Lower lobe of right lung (tissue), 2 donors: ENCODE measurements around the gene SLC2A5. TPM values are rescaled to one million over a fixed set of nuclear protein-coding genes. Genes with fewer than 3 reads are reported as not detected.
A peak's percentile ranks its signal among the peaks of the same experiment; 100 is the strongest.

Source experiments
- ATAC-seq, 2 donors: fragments of 200-7000 bp; cut with Tn5 transposase; one replicate each; pipeline ENCODE4 v1.9.1; 2020 to 2022; ENCODE audit warnings: mild to moderate bottlenecking in 2 of 2, moderate library complexity in 2 of 2
- DNase-seq: peaks from one replicate; pipeline ENCODE4 v3.0.0-alpha.2; 2020
- H3K27ac ChIP-seq: fragments of 200-600 bp; one replicate; pipeline ENCODE4 v1.8.0; 2022
- H3K27me3 ChIP-seq: fragments of 200-600 bp; one replicate; pipeline ENCODE4 v1.8.0; 2022; ENCODE audit warnings: low read depth
- H3K36me3 ChIP-seq: fragments of 200-600 bp; one replicate; pipeline ENCODE4 v1.8.0; 2022; ENCODE audit warnings: mild to moderate bottlenecking
- H3K4me1 ChIP-seq: fragments of 200-600 bp; one replicate; pipeline ENCODE4 v1.8.0; 2022
- H3K4me3 ChIP-seq: fragments of 200-600 bp; one replicate; pipeline ENCODE4 v1.8.0; 2022; ENCODE audit warnings: mild to moderate bottlenecking
- H3K9me3 ChIP-seq: fragments of 200-600 bp; one replicate; pipeline ENCODE4 v1.8.0; 2022
- CTCF ChIP-seq: fragments of 200-600 bp; IDR thresholded peaks from one replicate; pipeline ENCODE4 v1.8.0; 2022; ENCODE audit warnings: antibody characterized with exemption, mild to moderate bottlenecking
- intact Hi-C: fragments of 100-400 bp; cut with DNase I; formaldehyde crosslinking; loops from one replicate; pipeline ENCODE4 v1.11.0; 2022
- total RNA-seq: library from RNA; stranded (reverse); fragmentation: NEBNext Ultra II Directional; extraction: Animal tissue kit (Norgen Biotek cat#: 25700); gene quantifications from one replicate; pipeline ENCODE4 v1.2.1, GENCODE V29; 2021
- donor health status: DM: no; HTN: yes; CAD: no; lungs with severe emphysema.

Gene SLC2A5
- total RNA-seq, 1 donor from 2014 or later: 1.7 TPM

DNA sequence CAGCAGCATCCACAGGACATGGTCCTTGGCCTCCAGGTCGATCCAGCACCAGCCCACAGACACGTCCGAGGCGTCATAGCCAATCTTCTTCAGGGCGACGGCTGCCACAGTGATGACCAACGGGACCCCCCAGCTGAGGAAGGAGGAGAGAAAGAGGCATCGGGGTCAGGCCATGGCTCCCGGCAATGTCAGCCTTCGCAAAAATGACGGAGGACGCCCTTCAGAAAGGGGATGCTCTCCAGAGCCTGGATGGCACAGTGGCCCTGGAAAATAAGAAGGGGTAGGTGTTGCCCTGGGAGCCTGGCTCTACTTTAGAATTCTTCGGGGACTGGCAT is 41.9 kb upstream of the SLC2A5 start:
- TF ChIP-seq CTCF: no peak
- Histone ChIP-seq H3K4me1 (peaks cover 15% of the 10 kb centered on the region), H3K9me3 (no peaks in the 10 kb centered on the region), H3K4me3 (no peak overlapping the region), H3K27me3 (no peaks in the 10 kb centered on the region), H3K36me3 (peaks cover 14% of the 10 kb centered on the region), H3K27ac (no peak overlapping the region)
- DNase-seq (no peak), ATAC-seq (no peak)
- intact Hi-C loops: no loop called here

- DNase-seq (peak; percentile 94), ATAC-seq (peak; percentile 93 to 95)
- no peaks in the 10 kb centered on the region for H3K9me3 ChIP-seq
- H3K27ac ChIP-seq: no peak overlapping the region
- no peaks in the 10 kb centered on the region for H3K27me3 ChIP-seq
- peaks cover 14% of the 10 kb centered on the region for H3K36me3 ChIP-seq
- TF ChIP-seq CTCF: peak; percentile 92
- intact Hi-C loops: no loop called here
- no peak overlapping the region for H3K4me3 ChIP-seq
- H3K4me1 ChIP-seq: peaks cover 14% of the 10 kb centered on the region
Observed at GRCh38 chr1:9110669-9111356, 41.4 kb upstream of the SLC2A5 start.

GRCh38 chr1:9108056-9108665 is 38.7 kb upstream of the SLC2A5 start:
- peaks cover 28% of the 10 kb centered on the region for H3K36me3 ChIP-seq
- H3K4me3 ChIP-seq: no peak overlapping the region
- DNase-seq (no peak), ATAC-seq (no peak)
- H3K27ac ChIP-seq: no peak overlapping the region
- H3K4me1 ChIP-seq: peaks cover 10% of the 10 kb centered on the region
- no peaks in the 10 kb centered on the region for H3K9me3 ChIP-seq
- intact Hi-C loops: no loop called here
- H3K27me3 ChIP-seq: no peaks in the 10 kb centered on the region
- TF ChIP-seq CTCF: no peak

GRCh38 chr1:9107136-9107535 is 37.7 kb upstream of the SLC2A5 start:
- no peak for DNase-seq
- intact Hi-C loops: no loop called here

GRCh38 chr1:9106286-9106685 is 36.9 kb upstream of the SLC2A5 start:
- H3K4me1 ChIP-seq: peaks cover 10% of the 10 kb centered on the region
- no peaks in the 10 kb centered on the region for H3K27me3 ChIP-seq
- intact Hi-C loops: no loop called here
- peaks cover 41% of the 10 kb centered on the region for H3K36me3 ChIP-seq
- no peak for TF ChIP-seq CTCF
- no peak overlapping the region for H3K27ac ChIP-seq
- no peak for ATAC-seq
- H3K9me3 ChIP-seq: no peaks in the 10 kb centered on the region
- no peak for DNase-seq
- H3K4me3 ChIP-seq: no peak overlapping the region

More at GRCh38 chr1:9107136-9107535, 37.7 kb upstream of the SLC2A5 start:
- H3K27me3 ChIP-seq: no peaks in the 10 kb centered on the region
- H3K9me3 ChIP-seq: no peaks in the 10 kb centered on the region
- peaks cover 10% of the 10 kb centered on the region for H3K4me1 ChIP-seq
- H3K27ac ChIP-seq: no peak overlapping the region
- ATAC-seq: no peak
- H3K4me3 ChIP-seq: no peak overlapping the region
- H3K36me3 ChIP-seq: peaks cover 38% of the 10 kb centered on the region
- no peak for TF ChIP-seq CTCF
